ENCODE measurements around the gene TRERF1. TPM values are rescaled to one million over a fixed set of nuclear protein-coding genes. Genes with fewer than 3 reads are reported as not detected.

The TRERF1 gene
- total and polyA plus RNA-seq, 3 donors from 2014 or later = 13.7 to 49.1 (median 40.4) TPM

GRCh38 chr6:42424906-42425474, 26.7 kb downstream of the TRERF1 start:
- intact Hi-C loops (cut with DNase I; ENCODE audit: low total_unique reads) = no loop called here
- no peak overlapping the region for H3K27ac ChIP-seq
- no peaks in the 10 kb centered on the region for H3K36me3 ChIP-seq (ENCODE audit: low read depth, missing control alignments)
- 85 to 87% methylated on average over 4 of the region's 4 CpGs for WGBS, 2 donors
- H3K27me3 ChIP-seq = no peaks in the 10 kb centered on the region
- peaks cover 10% of the 10 kb centered on the region for H3K4me1 ChIP-seq
- TF ChIP-seq POLR2A (IDR thresholded peaks at IDR 0.05) (no peak), CTCF (IDR thresholded peaks at IDR 0.05) (no peak)
- H3K4me3 ChIP-seq = no peak overlapping the region
- no peak for DNase-seq
- no peaks in the 10 kb centered on the region for H3K9me3 ChIP-seq

- H3K27me3 ChIP-seq = no peaks in the 10 kb centered on the region
- no peak overlapping the region for H3K27ac ChIP-seq
- TF ChIP-seq CTCF (IDR thresholded peaks at IDR 0.05) (no peak), POLR2A (IDR thresholded peaks at IDR 0.05) (no peak)
- H3K9me3 ChIP-seq = no peaks in the 10 kb centered on the region
- H3K36me3 ChIP-seq (ENCODE audit: low read depth, missing control alignments) = no peaks in the 10 kb centered on the region
- no peak overlapping the region for H3K4me3 ChIP-seq
- WGBS, 2 donors = 87 to 89% methylated on average over 8 of the region's 8 CpGs
- H3K4me1 ChIP-seq = peaks cover 7% of the 10 kb centered on the region
- intact Hi-C loops (cut with DNase I; ENCODE audit: low total_unique reads) = no loop called here
- no peak for DNase-seq
Measured at GRCh38 chr6:42423244-42423643, 28.5 kb downstream of the TRERF1 start.

- intact Hi-C loops (cut with DNase I; ENCODE audit: low total_unique reads) = no loop called here
- no peaks in the 10 kb centered on the region for H3K27me3 ChIP-seq
- H3K27ac ChIP-seq = no peak overlapping the region
- H3K4me1 ChIP-seq = peaks cover 7% of the 10 kb centered on the region
- no peak overlapping the region for H3K4me3 ChIP-seq
- H3K36me3 ChIP-seq (ENCODE audit: low read depth, missing control alignments) = no peaks in the 10 kb centered on the region
- no peak for TF ChIP-seq POLR2A (IDR thresholded peaks at IDR 0.05)
- no peak for TF ChIP-seq CTCF (IDR thresholded peaks at IDR 0.05)
- DNase-seq = no peak
- WGBS, 2 donors = 83 to 84% methylated on average over 3 of the region's 3 CpGs
- H3K9me3 ChIP-seq = no peaks in the 10 kb centered on the region
Measured at GRCh38 chr6:42420741-42421140, 31.0 kb downstream of the TRERF1 start.

DNA sequence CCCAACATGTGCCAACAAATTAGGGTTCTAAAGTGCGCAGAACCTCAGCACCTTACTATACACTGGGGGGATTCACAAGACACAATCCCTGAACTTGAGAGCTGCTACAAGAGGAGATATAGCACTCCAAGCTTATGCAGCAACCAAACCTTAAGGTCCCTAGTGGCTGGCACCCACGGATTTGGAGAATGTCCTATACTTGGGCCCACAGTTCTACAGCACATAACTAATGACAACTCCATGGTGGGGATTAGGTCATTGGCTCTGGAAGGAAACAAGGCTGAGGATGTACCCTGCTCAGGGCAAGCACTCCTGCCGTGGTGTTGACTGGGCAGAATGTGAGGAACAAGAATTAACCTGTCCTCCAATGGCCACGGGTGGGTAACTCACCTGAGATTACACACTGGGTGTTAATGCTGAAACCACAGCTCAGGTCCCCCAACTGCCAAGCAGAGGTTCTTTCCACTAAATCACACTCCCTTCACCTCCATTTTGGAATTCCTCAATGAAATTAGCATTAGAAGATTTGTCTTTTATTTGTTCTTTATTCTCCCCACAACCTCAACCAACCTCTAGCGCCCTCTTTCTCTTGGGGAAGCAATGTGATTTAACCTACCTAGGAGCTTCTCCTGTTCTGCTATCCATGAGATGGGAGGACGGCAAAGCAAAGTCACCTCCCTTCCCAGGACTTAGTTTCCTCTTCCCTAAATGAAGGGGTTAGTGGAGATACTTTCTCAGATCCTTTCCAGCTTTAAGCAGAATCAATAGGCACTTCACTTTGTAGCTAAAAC, 32.0 kb downstream of the TRERF1 start:
- H3K4me1 ChIP-seq = peaks cover 7% of the 10 kb centered on the region
- H3K4me3 ChIP-seq = no peak overlapping the region
- WGBS, 2 donors = 86 to 90% methylated on average over 5 to 6 of the region's 6 CpGs
- intact Hi-C loops (cut with DNase I; ENCODE audit: low total_unique reads) = no loop called here
- H3K9me3 ChIP-seq = no peaks in the 10 kb centered on the region
- no peaks in the 10 kb centered on the region for H3K27me3 ChIP-seq
- no peak for DNase-seq
- H3K36me3 ChIP-seq (ENCODE audit: low read depth, missing control alignments) = no peaks in the 10 kb centered on the region
- TF ChIP-seq POLR2A (IDR thresholded peaks at IDR 0.05) = no peak
- no peak for TF ChIP-seq CTCF (IDR thresholded peaks at IDR 0.05)
- H3K27ac ChIP-seq = no peak overlapping the region

Measured in testis (tissue), 3 donors.